HL-60/S4 (cell line): Measurements from ENCODE around the gene RND1.

Experiments used
- in situ Hi-C: fragments of 300-500 bp; cut with MboI; formaldehyde crosslinking; loops from 2 replicates; pipeline ENCODE4 v1.14.3; 2022; ENCODE audit warnings: low sequenced_read_pairs

Gene RND1

DNA sequence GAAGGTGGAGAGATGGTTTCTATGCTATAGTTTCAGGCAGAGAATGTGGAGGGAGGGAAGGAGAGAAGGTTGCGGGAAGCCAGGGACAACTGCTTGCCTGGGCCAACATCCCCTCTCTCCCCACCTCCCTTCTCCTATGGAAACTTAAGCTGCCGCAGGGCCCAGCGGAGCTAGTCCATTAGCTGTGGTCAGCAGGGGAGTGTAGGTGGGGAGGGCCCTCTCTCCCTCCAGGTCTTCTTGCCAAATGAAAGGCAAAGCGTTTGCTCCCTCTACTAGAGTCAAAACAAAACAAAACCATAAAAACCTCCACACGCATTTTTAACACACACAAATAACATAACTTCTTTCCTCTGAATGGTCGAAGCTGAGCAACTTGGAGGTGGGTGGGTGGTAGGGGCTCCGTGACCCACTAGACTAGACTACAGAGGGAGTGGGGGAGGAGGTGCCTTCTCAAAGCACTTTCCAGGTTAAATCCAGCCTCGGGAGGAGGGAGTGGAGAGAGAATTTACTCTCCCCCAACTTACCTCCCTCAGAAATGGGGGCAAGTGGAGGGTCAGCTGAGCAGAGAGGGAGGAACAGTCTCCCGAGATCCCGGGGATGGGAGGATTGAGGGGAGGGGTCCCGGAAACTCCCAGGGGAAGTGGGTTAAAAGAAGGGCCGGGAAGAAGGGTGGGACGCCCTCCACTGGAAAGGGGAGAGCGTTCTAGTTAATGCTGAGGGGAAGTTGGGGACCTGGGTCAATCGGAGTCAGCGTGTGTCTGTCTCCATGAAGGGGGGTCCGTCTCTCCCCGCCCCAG, 52.0 kb downstream of the RND1 start:
- in situ Hi-C loops: no loop called here

DNA sequence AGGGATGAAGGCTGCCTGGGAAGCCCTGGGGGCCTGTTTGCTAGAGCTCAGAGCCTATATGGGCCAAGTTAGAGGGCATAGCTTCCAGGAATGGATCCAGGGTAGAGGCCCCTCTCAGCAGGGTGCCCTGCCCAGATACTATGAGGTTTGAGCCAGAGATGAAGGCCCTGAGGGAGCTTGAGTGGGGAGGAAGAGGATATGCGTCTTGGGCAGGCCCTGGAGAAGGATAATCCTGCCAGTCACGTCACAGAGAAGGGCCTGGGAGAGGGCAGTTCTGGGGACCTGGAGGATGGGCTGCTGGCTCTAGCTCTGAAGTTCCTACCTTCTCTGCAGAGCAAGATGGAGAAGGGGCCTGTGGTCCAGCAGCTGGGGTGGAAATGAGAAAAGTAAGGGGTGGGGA, 53.3 kb downstream of the RND1 start:
- in situ Hi-C loops: no loop called here

DNA sequence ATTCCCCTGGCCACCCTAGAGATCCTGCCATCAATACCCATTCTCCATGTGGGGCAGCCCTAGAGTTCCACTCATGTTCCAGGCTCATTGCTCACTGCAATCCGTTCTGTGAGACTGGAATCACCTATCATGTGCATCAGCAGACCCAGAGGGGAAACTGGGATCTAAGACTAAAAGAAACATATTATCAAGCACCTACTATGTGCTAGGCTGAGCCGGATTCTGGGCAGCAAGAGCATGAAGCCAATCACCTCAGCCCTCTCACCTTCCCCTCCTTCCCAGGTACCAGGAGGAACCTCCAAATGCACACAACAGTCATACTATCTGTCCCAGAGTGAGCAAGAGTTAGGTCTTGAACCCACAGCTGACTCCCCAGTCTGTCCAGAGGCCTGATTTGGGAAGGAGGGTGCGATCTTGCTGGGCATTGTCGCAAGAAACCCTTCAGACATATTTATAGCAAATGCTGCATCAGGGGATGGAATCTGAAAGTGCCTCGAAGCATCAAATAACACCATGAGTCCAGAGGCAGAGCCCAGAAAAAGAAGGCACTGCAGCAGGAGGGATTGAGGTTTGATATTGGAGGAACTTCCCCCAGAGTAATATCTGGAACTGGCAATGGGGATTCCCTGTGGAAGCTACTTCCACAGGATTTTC, 54.1 kb downstream of the RND1 start:
- in situ Hi-C loops: no loop called here

DNA sequence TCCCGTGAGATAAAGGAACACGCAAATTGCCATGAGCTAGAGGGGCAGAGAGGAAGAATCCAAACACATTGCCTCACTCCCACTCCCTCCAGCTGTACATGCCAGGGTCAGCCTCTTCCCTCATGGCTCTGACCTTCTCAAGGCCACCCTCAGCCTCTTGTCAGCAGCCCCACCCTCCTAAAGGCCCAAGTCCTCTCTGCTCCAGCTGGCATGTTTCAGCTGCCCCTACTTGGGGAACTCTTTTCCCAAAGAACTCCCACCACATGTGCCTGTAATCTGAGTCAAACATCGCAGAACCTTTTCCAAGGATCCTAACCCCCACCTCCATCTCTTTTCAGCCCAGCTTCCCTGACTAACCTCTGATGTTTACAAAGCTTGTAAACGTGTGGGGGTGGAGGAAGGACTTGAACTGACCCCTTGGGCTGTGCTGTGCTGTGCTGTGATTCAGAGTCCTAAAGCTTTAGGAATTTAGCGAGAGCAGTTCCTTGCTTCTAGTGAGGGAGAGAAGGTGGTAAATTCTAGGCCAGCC, 54.7 kb downstream of the RND1 start:
- in situ Hi-C loops: no loop called here

DNA sequence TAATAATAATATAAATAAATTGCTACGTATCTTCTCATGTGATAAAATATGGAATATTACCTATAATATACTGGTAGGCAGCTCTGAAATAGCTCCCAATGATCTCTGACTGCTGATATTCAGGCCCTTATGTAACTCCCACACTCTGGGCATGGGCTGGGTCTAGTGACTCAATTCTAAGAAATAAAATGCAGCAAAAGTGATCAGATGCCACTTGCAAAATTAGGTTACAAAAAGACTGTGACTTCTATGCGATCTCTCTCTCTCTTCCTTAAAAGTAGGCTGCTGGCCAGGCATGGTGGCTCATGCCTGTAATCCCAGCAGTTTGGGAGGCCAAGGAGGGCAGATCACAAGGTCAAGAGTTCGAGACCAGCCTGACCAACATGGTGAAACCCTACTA, 57.7 kb downstream of the RND1 start:
- in situ Hi-C loops: no loop called here
